ENCODE results near the gene PDS5B. TPM values are rescaled to one million over a fixed set of nuclear protein-coding genes. Genes with fewer than 3 reads are reported as not detected.

The PDS5B gene
- total and polyA plus RNA-seq, 2 of the 8 experiments (the other 6 are each of a cell fraction or from before 2014, with no cell fraction given), result 5.5 to 54.6 TPM

DNA sequence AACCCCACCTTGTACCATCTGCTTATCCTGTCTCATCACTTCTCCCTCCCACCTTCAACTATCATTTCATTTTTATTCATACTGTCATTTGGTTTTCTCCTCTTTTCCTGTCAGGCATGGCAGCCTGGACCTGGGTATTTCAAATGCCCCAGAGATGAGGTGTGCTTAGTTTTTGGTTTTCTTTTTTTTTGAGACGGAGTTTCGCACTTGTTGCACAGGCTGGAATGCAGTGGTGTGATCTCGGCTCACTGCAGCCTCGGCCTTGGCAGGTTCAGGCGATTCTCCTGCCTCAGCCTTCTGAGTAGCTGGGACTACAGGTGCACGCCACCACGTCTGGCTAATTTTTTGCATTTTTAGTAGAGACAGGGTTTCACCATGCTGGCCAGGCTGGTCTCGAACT lies 5.8 kb downstream of the PDS5B start:
- no peaks in the 10 kb centered on the region for H3K9me3 ChIP-seq (ENCODE audit: insufficient read depth in 2 of 2, low read depth in 1 of 2, low read length in 1 of 2)
- H3K27me3 ChIP-seq (replicated peaks in 1 of 4; ENCODE audit: control insufficient read depth in 3 of 4, extremely low read depth in 1 of 4, insufficient read depth in 3 of 4, low read length in 3 of 4), result no peaks in the 10 kb centered on the region
- POLR2A ChIA-PET (ENCODE audit: partially characterized antibody), result interaction anchor here (0.5 kb wide), 1 partner anchor 78 kb away, joined by 6 read pairs; no protein-coding TSS in a partner anchor
- H3K79me1 ChIP-seq (ENCODE audit: low read depth, low read length), result peaks cover 5% of the 10 kb centered on the region
- peaks cover 0 to 5% (median 1%) of the 10 kb centered on the region in 4 experiments; a peak in 1 of 7 replicates for H3K4me1 ChIP-seq (replicated peaks in 1 of 4; ENCODE audit: control insufficient read depth in 3 of 4, insufficient read depth in 4 of 4, low read length in 3 of 4)
- no peak overlapping the region for H3K9ac ChIP-seq (replicated peaks in 1 of 4; ENCODE audit: extremely low read depth in 1 of 4, low read depth in 3 of 4, low read length in 3 of 4)
- H4K91ac ChIP-seq (replicated peaks; ENCODE audit: insufficient read length, low read length), result no peak overlapping the region
- H2BK15ac ChIP-seq (ENCODE audit: low read length), result no peak overlapping the region
- H3K18ac ChIP-seq (ENCODE audit: extremely low read depth, low read length), result no peak overlapping the region
- no peak overlapping the region for H3K4me2 ChIP-seq (ENCODE audit: insufficient read depth in 1 of 2, low read depth in 2 of 2, low read length in 2 of 2)
- no peak overlapping the region for H3K27ac ChIP-seq (ENCODE audit: low read depth, low read length)
- H2AK5ac ChIP-seq (ENCODE audit: low read depth, low read length), result no peak overlapping the region
- peaks cover 7% of the 10 kb centered on the region for H3K23me2 ChIP-seq (ENCODE audit: low read depth, low read length)
- no peak for DNase-seq (ENCODE audit: low read depth in 1 of 2, low spot score in 2 of 2)
- peaks cover 3 to 12% of the 10 kb centered on the region in 2 experiments for H4K20me1 ChIP-seq (replicated peaks in 1 of 2; ENCODE audit: control insufficient read depth in 1 of 2, insufficient read depth in 2 of 2, low read length in 2 of 2)
- H3K4me3 ChIP-seq (ENCODE audit: extremely low read depth in 1 of 4, insufficient read depth in 2 of 4, low read depth in 3 of 4, low read length in 4 of 4), result no peak overlapping the region
- no peaks in the 10 kb centered on the region for H3K36me3 ChIP-seq (ENCODE audit: control insufficient read depth in 2 of 4, insufficient read depth in 4 of 4, low read length in 3 of 4)
- H2AFZ ChIP-seq (ENCODE audit: low read length), result no peak overlapping the region
- H2BK20ac ChIP-seq (ENCODE audit: low read length), result no peak overlapping the region
- no peak overlapping the region for H4K8ac ChIP-seq (ENCODE audit: extremely low read depth, insufficient read depth, low read length)
- FAIRE-seq, result no peak
- peaks cover 0 to 99% of the 10 kb centered on the region in 2 experiments for H3K79me2 ChIP-seq (ENCODE audit: control insufficient read depth in 1 of 2, insufficient read depth in 2 of 2, low read length in 2 of 2)
- H3K14ac ChIP-seq (ENCODE audit: insufficient read length), result no peak overlapping the region
- no peak overlapping the region for H3K4ac ChIP-seq (replicated peaks; ENCODE audit: insufficient read length, low read depth, low read length)
- H4K5ac ChIP-seq (ENCODE audit: insufficient read length, low read depth, low read length), result no peak overlapping the region
- CTCF ChIA-PET (ENCODE audit: partially characterized antibody), result interaction anchor here (0.9 to 3.5 kb wide), 7 partner anchors 9 to 518 kb away, joined by 3 to 18 read pairs (median 3); no protein-coding TSS in a partner anchor
- H2BK5ac ChIP-seq (ENCODE audit: low read depth, low read length), result no peak overlapping the region
- no peak overlapping the region for H3K56ac ChIP-seq (replicated peaks; ENCODE audit: insufficient read length, low read depth, low read length)
- 90% methylated on average over 8 of the region's 8 CpGs; no CpG with 5 or more reads in 1 of the 2 experiments for WGBS, 2 experiments (ENCODE audit: extremely low coverage in 1 of 2, insufficient coverage in 1 of 2, insufficient read length in 1 of 2, insufficient replicate concordance in 2 of 2, low coverage in 1 of 2, low lambda C conversion rate in 2 of 2, missing lambda C conversion rate in 1 of 2)
- no peak overlapping the region for H2BK120ac ChIP-seq (replicated peaks; ENCODE audit: low read depth, low read length)
- H2BK12ac ChIP-seq (ENCODE audit: low read depth, low read length), result no peak overlapping the region
- H3K23ac ChIP-seq (ENCODE audit: insufficient read length), result no peak overlapping the region
- no peak for TF ChIP-seq SP1 (IDR thresholded peaks at IDR 0.05; ENCODE audit: low read depth, low read length)
- TF ChIP-seq SAP30 (IDR thresholded peaks at IDR 0.05; ENCODE audit: insufficient read depth, insufficient replicate concordance, low read length), result no peak
- no peak for TF ChIP-seq POLR2A (IDR thresholded peaks at IDR 0.05; ENCODE audit: control extremely low read depth in 1 of 2, low read depth in 2 of 2, low read length in 2 of 2)
- no peak for TF ChIP-seq ASH2L (IDR thresholded peaks at IDR 0.05; ENCODE audit: low read length)
- TF ChIP-seq PHF8 (conservative IDR thresholded peaks at IDR 0.05; ENCODE audit: low read depth, low read length), result no peak
- no peak for TF ChIP-seq RAD21 (IDR thresholded peaks at IDR 0.05 in 1 of 2, conservative IDR thresholded peaks at IDR 0.05 in 1 of 2; ENCODE audit: low read depth in 2 of 2, low read length in 2 of 2)

All from H1 (cell line).